Caco-2 (cell line): ENCODE data around the gene RAB7B. TPM values are rescaled to one million over a fixed set of nuclear protein-coding genes. Genes with fewer than 3 reads are reported as not detected.

ENCODE experiments used
- BruUV-seq: library from RNA; stranded (reverse); fragments of 400-500 nt; replicated peaks from 2 replicates; lab custom pipeline; 2021; lab: Mats Ljungman, UMichigan
- CTCF ChIA-PET: fragments of 300-600 bp; sonication (Branson Sonifier 250); formaldehyde crosslinking; loops from one replicate; lab custom pipeline; 2022; ENCODE audit warnings: antibody characterized with exemption; lab: Charles Lee
- POLR2A ChIA-PET: fragments of 300-600 bp; sonication (Branson Sonifier 250); formaldehyde crosslinking; loops from one replicate; lab custom pipeline; 2022; ENCODE audit warnings: antibody characterized with exemption; lab: Charles Lee
- DNase-seq, 2 experiments: peaks; one replicate each; pipeline versions ENCODE4 v3.0.0 to v3.0.0-alpha.2; 2020 to 2022
- H3K27me3 ChIP-seq: replicated peaks from 2 replicates; pipeline ENCODE4 v1.6.0; 2011; ENCODE audit warnings: low read length; ENCODE audit not compliant: control insufficient read depth, insufficient read depth
- H3K36me3 ChIP-seq: 2 replicates; pipeline ENCODE4 v1.5.1; 2011; ENCODE audit warnings: low read length; ENCODE audit not compliant: control insufficient read depth, insufficient read depth
- H3K4me1 ChIP-seq: fragments of 250-450 bp; sonication (Bioruptor Pico); 2 replicates; pipeline ENCODE4 v1.5.1; 2020; ENCODE audit warnings: mild to moderate bottlenecking
- H3K4me3 ChIP-seq: 2 replicates; pipeline ENCODE4 v1.5.1; 2011; ENCODE audit warnings: low read depth, mild to moderate bottlenecking, control low read depth, low read length
- H3K9me3 ChIP-seq: fragments of 250-450 bp; sonication (Bioruptor Pico); 2 replicates; pipeline ENCODE4 v1.5.1; 2020; ENCODE audit warnings: mild to moderate bottlenecking, moderate library complexity
- H3K27ac Mint-ChIP-seq: one replicate; pipeline ENCODE4 v1.8.0; 2022; ENCODE audit warnings: mixed read lengths; ENCODE audit not compliant: unreplicated experiment
- H3K27me3 Mint-ChIP-seq: one replicate; pipeline ENCODE4 v1.8.0; 2022; ENCODE audit warnings: mixed read lengths; ENCODE audit not compliant: insufficient read depth, unreplicated experiment
- H3K36me3 Mint-ChIP-seq: one replicate; pipeline ENCODE4 v1.8.0; 2022; ENCODE audit warnings: mild to moderate bottlenecking, mixed read lengths; ENCODE audit not compliant: insufficient read depth, unreplicated experiment
- H3K4me1 Mint-ChIP-seq: one replicate; pipeline ENCODE4 v1.8.0; 2022; ENCODE audit warnings: low read depth, mixed read lengths; ENCODE audit not compliant: unreplicated experiment
- H3K4me3 Mint-ChIP-seq: one replicate; pipeline ENCODE4 v1.8.0; 2022; ENCODE audit warnings: mild to moderate bottlenecking, moderate library complexity, mixed read lengths; ENCODE audit not compliant: unreplicated experiment
- H3K9me3 Mint-ChIP-seq: one replicate; pipeline ENCODE4 v1.8.0; 2022; ENCODE audit warnings: mixed read lengths; ENCODE audit not compliant: unreplicated experiment
- intact Hi-C: fragments of 100-400 bp; cut with micrococcal nuclease; formaldehyde crosslinking; loops from one replicate; pipeline ENCODE4 v1.10.0; 2022; ENCODE audit not compliant: unreplicated experiment
- total RNA-seq: library from RNA; stranded (reverse); gene quantifications from 2 replicates; pipeline ENCODE4 v1.2.3, GENCODE V29; 2022
- TF ChIP-seq, protein P1 (sequence below), 2 experiments: fragments of 200-600 bp in 1 of 2; IDR thresholded peaks; 1 replicate in 1 of 2; 2 replicates in 1 of 2; pipeline versions ENCODE4 v1.5.1 to v1.8.0; 2011 to 2022; ENCODE audit warnings: antibody characterized with exemption in 1 of 2, control low read depth in 1 of 2, inconsistent platforms in 1 of 2, low read depth in 1 of 2, low read length in 1 of 2, mild to moderate bottlenecking in 1 of 2, moderate library complexity in 1 of 2; ENCODE audit not compliant: insufficient read depth in 1 of 2, severe bottlenecking in 1 of 2, unreplicated experiment in 1 of 2

Gene RAB7B
- total RNA-seq, 1 experiment from 2014 or later, result not detected

DNA sequence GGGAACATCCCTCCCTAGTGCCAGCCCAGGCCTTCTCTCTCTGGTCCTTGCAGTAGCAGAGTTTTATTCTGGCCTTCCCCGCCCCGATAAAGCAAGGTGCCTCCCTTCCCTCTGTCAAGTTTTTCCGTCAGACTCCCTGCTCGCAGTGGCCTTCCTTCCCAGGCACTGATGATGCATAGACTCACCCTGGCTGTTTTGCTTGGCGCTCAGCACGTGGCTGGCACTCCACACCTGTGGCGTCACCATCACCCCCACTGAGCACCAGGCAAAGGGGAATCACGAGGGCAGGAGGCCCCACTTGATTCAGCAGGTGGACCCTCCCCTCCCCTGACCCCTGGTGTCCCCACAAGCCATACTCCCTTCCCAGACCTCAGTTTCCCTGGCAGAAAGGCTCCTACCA lies 67.3 kb downstream of the RAB7B start:
- CTCF ChIA-PET, result no interaction called here
- no peaks in the 10 kb centered on the region for H3K27me3 ChIP-seq
- Mint-ChIP-seq H3K36me3 (peaks cover 4% of the 10 kb centered on the region), H3K4me3 (no peak overlapping the region), H3K27me3 (no peaks in the 10 kb centered on the region), H3K9me3 (no peaks in the 10 kb centered on the region), H3K27ac (no peak overlapping the region), H3K4me1 (peaks cover 14% of the 10 kb centered on the region)
- no peaks in the 10 kb centered on the region for H3K36me3 ChIP-seq
- no peak for DNase-seq
- BruUV-seq, result no TSS peak
- intact Hi-C loops, result no loop called here
- peaks cover 16% of the 10 kb centered on the region for H3K4me1 ChIP-seq
- H3K4me3 ChIP-seq, result no peak overlapping the region
- no peaks in the 10 kb centered on the region for H3K9me3 ChIP-seq
- POLR2A ChIA-PET, result no interaction called here
- TF ChIP-seq, protein P1, sequence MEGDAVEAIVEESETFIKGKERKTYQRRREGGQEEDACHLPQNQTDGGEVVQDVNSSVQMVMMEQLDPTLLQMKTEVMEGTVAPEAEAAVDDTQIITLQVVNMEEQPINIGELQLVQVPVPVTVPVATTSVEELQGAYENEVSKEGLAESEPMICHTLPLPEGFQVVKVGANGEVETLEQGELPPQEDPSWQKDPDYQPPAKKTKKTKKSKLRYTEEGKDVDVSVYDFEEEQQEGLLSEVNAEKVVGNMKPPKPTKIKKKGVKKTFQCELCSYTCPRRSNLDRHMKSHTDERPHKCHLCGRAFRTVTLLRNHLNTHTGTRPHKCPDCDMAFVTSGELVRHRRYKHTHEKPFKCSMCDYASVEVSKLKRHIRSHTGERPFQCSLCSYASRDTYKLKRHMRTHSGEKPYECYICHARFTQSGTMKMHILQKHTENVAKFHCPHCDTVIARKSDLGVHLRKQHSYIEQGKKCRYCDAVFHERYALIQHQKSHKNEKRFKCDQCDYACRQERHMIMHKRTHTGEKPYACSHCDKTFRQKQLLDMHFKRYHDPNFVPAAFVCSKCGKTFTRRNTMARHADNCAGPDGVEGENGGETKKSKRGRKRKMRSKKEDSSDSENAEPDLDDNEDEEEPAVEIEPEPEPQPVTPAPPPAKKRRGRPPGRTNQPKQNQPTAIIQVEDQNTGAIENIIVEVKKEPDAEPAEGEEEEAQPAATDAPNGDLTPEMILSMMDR (IDR thresholded peaks at IDR 0.05; ENCODE audit: insufficient read depth in 1 of 2, low read depth in 1 of 2, low read length in 1 of 2, severe bottlenecking in 1 of 2, unreplicated experiment in 1 of 2), result no peak

DNA sequence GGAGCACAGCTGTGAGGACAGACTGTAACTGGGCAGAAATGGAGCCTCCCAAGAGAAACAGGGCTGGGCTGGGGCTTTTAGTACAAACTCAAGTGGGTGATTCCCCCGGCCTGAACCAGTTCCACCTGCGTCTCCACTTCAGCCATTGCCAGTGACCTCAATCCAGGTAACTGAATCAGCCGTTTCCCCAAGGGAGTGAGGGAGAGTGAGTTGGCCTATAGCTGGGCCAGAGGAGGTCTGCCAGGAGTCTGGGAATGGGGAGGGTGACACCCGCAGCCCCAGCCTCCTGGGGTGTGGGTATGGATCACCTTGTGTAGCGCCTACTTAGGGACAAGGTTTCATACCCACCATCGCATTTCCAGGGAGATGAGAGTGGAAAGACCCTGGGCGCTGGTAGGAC lies 68.4 kb downstream of the RAB7B start:
- H3K4me1 Mint-ChIP-seq, result peaks cover 14% of the 10 kb centered on the region
- Histone ChIP-seq H3K9me3 (no peaks in the 10 kb centered on the region), H3K4me1 (peaks cover 16% of the 10 kb centered on the region), H3K4me3 (no peak overlapping the region), H3K36me3 (no peaks in the 10 kb centered on the region), H3K27me3 (no peaks in the 10 kb centered on the region)
- ChIA-PET CTCF (no interaction called here), POLR2A (no interaction called here)
- TF ChIP-seq, protein P1 (IDR thresholded peaks at IDR 0.05; ENCODE audit: insufficient read depth in 1 of 2, low read depth in 1 of 2, low read length in 1 of 2, severe bottlenecking in 1 of 2, unreplicated experiment in 1 of 2), result no peak
- no peaks in the 10 kb centered on the region for H3K9me3 Mint-ChIP-seq
- no peaks in the 10 kb centered on the region for H3K36me3 Mint-ChIP-seq
- BruUV-seq, result no TSS peak
- no peaks in the 10 kb centered on the region for H3K27me3 Mint-ChIP-seq
- no peak overlapping the region for H3K4me3 Mint-ChIP-seq
- no peak overlapping the region for H3K27ac Mint-ChIP-seq
- no peak for DNase-seq
- intact Hi-C loops, result no loop called here

- H3K27me3 Mint-ChIP-seq, result no peaks in the 10 kb centered on the region
- Histone ChIP-seq H3K4me3 (no peak overlapping the region), H3K27me3 (no peaks in the 10 kb centered on the region), H3K9me3 (no peaks in the 10 kb centered on the region), H3K36me3 (no peaks in the 10 kb centered on the region), H3K4me1 (peaks cover 16% of the 10 kb centered on the region)
- ChIA-PET CTCF (interaction anchor here (1.4 kb wide), 1 partner anchor 43 kb away, joined by 5 read pairs; no protein-coding TSS in a partner anchor), POLR2A (no interaction called here)
- no TSS peak for BruUV-seq
- H3K4me1 Mint-ChIP-seq, result peaks cover 14% of the 10 kb centered on the region
- DNase-seq, result no peak
- H3K27ac Mint-ChIP-seq, result peak overlapping the region; percentile 40
- H3K4me3 Mint-ChIP-seq, result no peak overlapping the region
- no peaks in the 10 kb centered on the region for H3K9me3 Mint-ChIP-seq
- TF ChIP-seq, protein P1 (IDR thresholded peaks at IDR 0.05; ENCODE audit: insufficient read depth in 1 of 2, low read depth in 1 of 2, low read length in 1 of 2, severe bottlenecking in 1 of 2, unreplicated experiment in 1 of 2), result no peak
- intact Hi-C loops, result no loop called here
- no peaks in the 10 kb centered on the region for H3K36me3 Mint-ChIP-seq
Measured at GRCh38 chr1:205933671-205934618, 69.2 kb downstream of the RAB7B start.
